GM18498 (cell line): Measurements from ENCODE around the gene TRIM49B.
"Not testable (repeated sequence)": the region's sequence is repeated elsewhere in the genome, so short reads cannot be mapped to it uniquely, and the experiment has no call there.

Experiments
- ATAC-seq: cut with Tn5 transposase; IDR thresholded peaks from one replicate; pipeline ENCODE4 v1.9.1; 2021; ENCODE audit warnings: mild to moderate bottlenecking, moderate library complexity; ENCODE audit not compliant: unreplicated experiment

The TRIM49B gene, protein sequence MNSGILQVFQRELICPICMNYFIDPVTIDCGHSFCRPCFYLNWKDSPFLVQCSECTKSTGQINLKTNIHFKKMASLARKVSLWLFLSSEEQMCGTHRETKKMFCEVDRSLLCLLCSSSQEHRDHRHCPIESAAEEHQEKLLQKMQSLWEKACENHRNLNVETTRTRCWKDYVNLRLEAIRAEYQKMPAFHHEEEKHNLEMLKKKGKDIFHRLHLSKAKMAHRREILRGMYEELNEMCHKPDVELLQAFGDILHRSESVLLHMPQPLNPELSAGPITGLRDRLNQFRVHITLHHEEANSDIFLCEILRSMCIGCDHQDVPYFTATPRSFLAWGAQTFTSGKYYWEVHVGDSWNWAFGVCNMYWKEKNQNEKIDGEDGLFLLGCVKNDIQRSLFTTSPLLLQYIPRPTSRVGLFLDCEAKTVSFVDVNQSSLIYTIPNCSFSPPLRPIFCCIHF

GRCh38 chr11:49028523-49028922, at the start of gene TRIM49B:
Gene TRIM49B, plus strand, starts transcription at chr11:49028823. Its CDS starts 2,777 bp downstream, at chr11:49031600.
- ATAC-seq: not testable (repeated sequence)

DNA sequence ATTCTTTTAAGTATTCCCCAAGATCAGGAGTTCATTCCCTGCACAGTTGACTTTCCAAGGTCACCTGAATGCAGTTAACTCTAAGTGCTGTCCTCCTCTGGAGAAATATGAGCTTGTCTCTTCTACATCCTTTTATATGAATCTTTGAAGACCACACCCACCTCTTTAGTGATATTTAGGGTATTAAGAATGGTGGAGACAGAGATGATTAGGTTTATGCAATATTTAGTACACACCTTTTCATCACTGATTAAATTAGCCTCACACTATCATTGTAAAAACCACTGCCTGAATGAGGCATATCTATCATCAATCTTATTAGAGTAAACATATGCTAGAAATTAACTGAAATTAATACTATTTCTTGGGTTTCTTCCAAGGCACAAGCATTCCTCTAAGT, 44.8 kb upstream of the TRIM49B start, which contains the start of gene TRIM51G:
Gene TRIM51G (minus strand): TSS at position 101 of the 400 bp plus-strand sequence. CDS start 2,190 bp downstream, outside the sequence.
- not testable (repeated sequence) for ATAC-seq

GRCh38 chr11:49048229-49048628, 19.6 kb downstream of the TRIM49B start:
- not testable (repeated sequence) for ATAC-seq

DNA sequence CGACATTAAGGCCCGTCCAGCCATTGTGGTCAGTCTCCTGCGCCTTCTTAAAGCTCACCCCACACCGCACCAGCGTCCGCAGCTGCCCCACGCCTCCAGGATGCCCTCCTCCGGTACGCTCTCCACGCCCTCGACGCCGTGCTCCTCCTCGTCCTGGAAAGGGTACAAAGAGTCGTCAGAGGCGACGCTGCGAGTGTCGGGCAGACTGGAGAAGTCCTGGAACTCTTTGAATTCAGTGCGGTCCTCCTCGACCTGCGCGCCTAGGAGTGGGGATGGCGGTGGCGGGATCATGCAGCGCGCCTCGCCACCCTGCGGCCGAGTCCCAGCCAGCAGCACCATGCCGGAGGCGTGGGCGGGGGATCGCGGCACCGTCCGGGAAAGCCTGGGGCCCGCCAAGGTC, 21.2 kb downstream of the TRIM49B start:
- not testable (repeated sequence) for ATAC-seq

DNA sequence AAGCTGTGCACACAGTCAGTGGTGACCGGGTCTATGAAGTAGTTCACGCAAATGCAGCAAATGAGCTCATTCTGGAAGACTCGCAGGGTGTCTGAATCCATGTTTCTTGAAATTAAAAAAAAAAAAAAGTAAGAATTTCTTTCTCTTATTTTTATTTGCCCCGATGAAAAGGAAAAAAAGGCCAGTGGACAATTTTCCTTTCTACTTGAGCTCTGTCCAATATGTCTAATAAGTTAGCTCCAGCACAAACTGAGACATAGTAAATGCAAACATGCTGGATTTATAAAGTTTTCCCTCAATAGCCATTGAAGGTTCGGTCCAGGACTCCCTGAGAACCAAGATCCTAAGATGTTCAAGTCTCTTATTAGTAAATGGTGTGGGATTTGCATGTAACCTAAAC, 30.4 kb downstream of the TRIM49B start, which contains the start of gene TRIM64C:
Gene TRIM64C (minus strand): TSS at position 101 of the 400 bp plus-strand sequence. CDS start 0 bp downstream, at position 101.
- ATAC-seq: not testable (repeated sequence)

DNA sequence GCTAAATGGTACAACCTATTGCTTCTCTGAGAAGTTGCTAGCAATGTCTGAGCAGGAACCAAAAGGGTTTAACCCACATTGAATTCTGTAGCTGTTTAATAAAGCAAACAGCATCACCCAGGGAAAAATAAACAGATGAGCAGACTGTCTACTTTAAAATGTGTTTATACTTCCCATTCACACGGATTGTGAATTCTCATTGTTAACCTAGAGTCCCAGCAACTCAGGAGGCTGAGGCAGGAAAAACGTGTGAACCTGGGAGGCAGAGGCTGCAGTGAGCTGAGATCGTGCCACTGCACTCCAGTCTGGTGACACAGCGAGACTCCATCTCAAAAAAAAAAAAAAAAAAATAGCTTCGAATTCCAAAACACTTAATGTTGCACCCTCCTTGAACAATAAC, 41.3 kb downstream of the TRIM49B start:
- not testable (repeated sequence) for ATAC-seq
